Transverse colon (tissue), 4 donors: ENCODE data around the gene OR56A4.

Source experiments
- CTCF ChIP-seq, 5 experiments: fragments of 200-600 bp in 3 of 5; fragments of 450-650 bp in 2 of 5; sonication (generic) in 3 of 5; IDR thresholded peaks; 1 replicate in 2 of 5; 2 replicates in 3 of 5; pipeline ENCODE4 v1.5.1; 2016 to 2017; ENCODE audit warnings: antibody characterized with exemption in 5 of 5, inconsistent platforms in 3 of 5, mild to moderate bottlenecking in 2 of 5, moderate library complexity in 1 of 5
- POLR2A ChIP-seq: fragments of 450-650 bp; IDR thresholded peaks from one replicate; pipeline ENCODE4 v1.6.1; 2016; ENCODE audit warnings: antibody characterized with exemption, mild to moderate bottlenecking, moderate library complexity
- POLR2AphosphoS5 ChIP-seq, 3 donors: sonication (generic); formaldehyde crosslinking; IDR thresholded peaks; one replicate each; pipeline ENCODE4 v1.6.1; 2016; ENCODE audit warnings: antibody characterized with exemption in 3 of 3

- TF ChIP-seq POLR2AphosphoS5 (IDR thresholded peaks at IDR 0.05): no peak
- TF ChIP-seq CTCF (IDR thresholded peaks at IDR 0.05): no peak
- no peak for TF ChIP-seq POLR2A
Observed at GRCh38 chr11:6006846-6007245, at the start of gene OR56A4.
